H1 (cell line): ENCODE data around the gene TTC33. TPM values are rescaled to one million over a fixed set of nuclear protein-coding genes. Genes with fewer than 3 reads are reported as not detected.

Experiments used
- CHD7 ChIP-seq: fragments of 300-600 bp; sonication (generic); IDR thresholded peaks from 2 replicates; pipeline ENCODE4 v1.7.1; 2012; ENCODE audit warnings: low read length, moderate library complexity, mild to moderate bottlenecking, inconsistent platforms; ENCODE audit not compliant: insufficient replicate concordance
- EP300 ChIP-seq, 2 experiments: IDR thresholded peaks; 1 replicate in 1 of 2; 2 replicates in 1 of 2; pipeline ENCODE4 v1.6.1; 2011 to 2012; ENCODE audit warnings: low read depth in 2 of 2, low read length in 2 of 2, mild to moderate bottlenecking in 2 of 2, borderline replicate concordance in 1 of 2, inconsistent platforms in 1 of 2, moderate library complexity in 1 of 2
- FOSL1 ChIP-seq: IDR thresholded peaks from 2 replicates; pipeline ENCODE4 v1.6.1; 2011; ENCODE audit warnings: mild to moderate bottlenecking, low read depth, low read length, moderate library complexity; ENCODE audit not compliant: insufficient read depth
- KDM4A ChIP-seq: IDR thresholded peaks from one replicate; pipeline ENCODE4 v1.7.1; 2012; ENCODE audit warnings: low read depth, mild to moderate bottlenecking, moderate library complexity, low read length, inconsistent platforms; ENCODE audit not compliant: severe bottlenecking
- MAFK ChIP-seq: IDR thresholded peaks from 2 replicates; pipeline ENCODE4 v1.6.1; 2012; ENCODE audit warnings: low read depth, mild to moderate bottlenecking, improper control_type of control experiment, low read length
- POLR2A ChIP-seq, 2 experiments: IDR thresholded peaks; 1 replicate in 1 of 2; 2 replicates in 1 of 2; pipeline ENCODE4 v1.6.1; 2011; ENCODE audit warnings: low read depth in 2 of 2, low read length in 2 of 2, mild to moderate bottlenecking in 2 of 2; ENCODE audit errors: control extremely low read depth in 1 of 2
- RXRA ChIP-seq: IDR thresholded peaks from 2 replicates; pipeline ENCODE4 v1.6.1; 2011; ENCODE audit warnings: low read depth, mild to moderate bottlenecking, low read length, moderate library complexity; ENCODE audit not compliant: insufficient read depth
- SAP30 ChIP-seq: fragments of 300-600 bp; sonication (generic); IDR thresholded peaks from 2 replicates; pipeline ENCODE4 v1.7.1; 2012; ENCODE audit warnings: low read length, moderate library complexity, mild to moderate bottlenecking, inconsistent platforms; ENCODE audit not compliant: insufficient read depth, insufficient replicate concordance
- SP4 ChIP-seq: IDR thresholded peaks from 2 replicates; pipeline ENCODE4 v1.6.1; 2012; ENCODE audit warnings: low read length, inconsistent platforms
- TCF12 ChIP-seq: IDR thresholded peaks from 2 replicates; pipeline ENCODE4 v1.6.1; 2011; ENCODE audit warnings: low read depth, mild to moderate bottlenecking, low read length
- polyA plus RNA-seq, 7 experiments: library from polyadenylated mRNA; depleted of rRNA in 3 of 7; stranded (reverse) in 5 of 7; unstranded in 2 of 7; fragments of >200 nt in 5 of 7; fragments of 200-250 nt in 2 of 7; gene quantifications; 1 replicate in 5 of 7; 2 replicates in 1 of 7; 4 replicates in 1 of 7; pipeline versions ENCODE4 v1.2.1 to v1.2.3, GENCODE V29; 2011 to 2013; ENCODE audit warnings: missing spikeins in 2 of 7, mixed read lengths in 2 of 7
- total RNA-seq: library from RNA; stranded (reverse); fragmentation: NEBNext Ultra II Directional; extraction: Animal tissue kit (Norgen Biotek cat#: 25700); gene quantifications from 2 replicates; pipeline ENCODE4 v1.2.1, GENCODE V29; 2021
- TF ChIP-seq, protein P1 (sequence below): IDR thresholded peaks from 2 replicates; pipeline ENCODE4 v1.6.1; 2012; ENCODE audit warnings: inconsistent platforms

TTC33 gene
- total and polyA plus RNA-seq, 2 of the 8 experiments (the other 6 are each of a cell fraction or from before 2014, with no cell fraction given): 1.2 to 12.6 TPM

- TF ChIP-seq CHD7: no peak
- no peak for TF ChIP-seq SAP30
- TF ChIP-seq, protein P1, sequence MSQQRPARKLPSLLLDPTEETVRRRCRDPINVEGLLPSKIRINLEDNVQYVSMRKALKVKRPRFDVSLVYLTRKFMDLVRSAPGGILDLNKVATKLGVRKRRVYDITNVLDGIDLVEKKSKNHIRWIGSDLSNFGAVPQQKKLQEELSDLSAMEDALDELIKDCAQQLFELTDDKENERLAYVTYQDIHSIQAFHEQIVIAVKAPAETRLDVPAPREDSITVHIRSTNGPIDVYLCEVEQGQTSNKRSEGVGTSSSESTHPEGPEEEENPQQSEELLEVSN: no peak
- no peak for TF ChIP-seq TCF12
- no peak for TF ChIP-seq SP4
- no peak for TF ChIP-seq FOSL1
- TF ChIP-seq MAFK: no peak
- TF ChIP-seq EP300 (IDR thresholded peaks at IDR 0.05; ENCODE audit: borderline replicate concordance in 1 of 2, low read depth in 2 of 2, low read length in 2 of 2): no peak
- no peak for TF ChIP-seq POLR2A (IDR thresholded peaks at IDR 0.05; ENCODE audit: control extremely low read depth in 1 of 2, low read depth in 2 of 2, low read length in 2 of 2)
- TF ChIP-seq RXRA: no peak
- no peak for TF ChIP-seq KDM4A
Measured at GRCh38 chr5:40716590-40716989, 39.2 kb downstream of the TTC33 start (continued).
